ENCODE results near the gene PIK3R5. TPM values are rescaled to one million over a fixed set of nuclear protein-coding genes. Genes with fewer than 3 reads are reported as not detected.
"Not testable (repeated sequence)": the region's sequence is repeated elsewhere in the genome, so short reads cannot be mapped to it uniquely, and the experiment has no call there.

Gene PIK3R5
- total and polyA plus RNA-seq, 7 experiments from 2014 or later, result 18.0 to 231 (median 73.8) TPM

DNA sequence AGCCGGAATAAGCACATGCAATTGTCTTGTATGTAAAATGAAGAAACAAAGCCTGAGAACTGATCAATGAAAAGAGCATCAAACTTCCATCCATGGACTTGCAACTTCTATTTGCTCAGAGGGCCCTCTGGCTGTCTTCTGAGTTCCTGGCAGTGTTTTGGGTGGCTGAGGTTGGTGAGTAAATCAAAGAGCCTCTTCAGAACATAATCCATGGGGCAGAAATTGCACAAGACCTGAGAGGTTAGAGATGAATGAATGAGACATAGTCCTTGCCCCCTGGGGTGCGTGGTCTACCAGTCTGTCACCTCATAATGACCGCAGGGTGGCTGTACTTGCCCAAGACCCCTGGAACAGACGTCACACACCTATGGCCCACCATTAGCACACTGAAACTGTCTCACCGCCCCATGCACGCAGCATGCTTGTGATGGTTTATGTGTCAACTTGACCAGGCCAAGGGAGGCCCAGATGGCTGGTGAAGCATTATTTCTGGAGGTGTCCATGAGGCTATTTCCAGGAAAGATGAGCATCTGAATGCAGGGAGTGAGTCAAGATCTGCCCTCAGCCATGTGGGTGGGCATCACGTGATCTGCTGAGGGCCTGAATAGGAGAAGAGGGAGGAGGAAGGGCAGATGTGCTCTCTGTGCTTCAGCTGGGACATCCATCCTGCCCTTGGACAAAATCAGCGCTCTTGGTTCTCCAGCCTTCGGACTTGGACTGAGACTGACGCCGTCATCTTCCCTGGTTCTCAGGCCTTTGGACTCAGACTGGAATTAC, 106.3 kb downstream of the PIK3R5 start:
- DNase-seq, result peak in 1 of 9 donors; percentile 29
- ATAC-seq, result peak; percentile 22
- no peaks in the 10 kb centered on the region for H3K9me3 Mint-ChIP-seq
- Histone ChIP-seq H3K4me3 (ENCODE audit: low read length) (no peak overlapping the region), H3K36me3 (ENCODE audit: control insufficient read depth in 2 of 3, insufficient read depth in 3 of 3, low read length in 3 of 3) (no peaks in the 10 kb centered on the region), H3K4me1 (ENCODE audit: control insufficient read depth in 2 of 2, insufficient read depth in 2 of 2, low read length in 2 of 2) (peaks cover 0 to 14% of the 10 kb centered on the region in 2 donors), H3K9me3 (ENCODE audit: control insufficient read depth in 2 of 3, low read length in 3 of 3) (no peaks in the 10 kb centered on the region), H3K27ac (ENCODE audit: low read depth, low read length) (no peak overlapping the region), H3K27me3 (ENCODE audit: control insufficient read depth in 2 of 2, insufficient read depth in 2 of 2, low read length in 2 of 2) (no peaks in the 10 kb centered on the region)
- POLR2A ChIA-PET, result interaction anchor here (0.6 to 0.7 kb wide), 2 partner anchors 151 to 600 kb away, joined by 3 to 5 read pairs; no protein-coding TSS in a partner anchor
- H3K27me3 Mint-ChIP-seq, result no peaks in the 10 kb centered on the region
- intact Hi-C loops (cut with micrococcal nuclease), result loop anchor here in 1 of 2 donors (5.0 kb wide), 1 partner anchor 38 kb away; no protein-coding TSS in a partner anchor
- peaks cover 4 to 31% (median 8%) of the 10 kb centered on the region in 5 donors for H3K36me3 Mint-ChIP-seq
- peaks cover 27 to 49% (median 35%) of the 10 kb centered on the region in 7 donors for H3K4me1 Mint-ChIP-seq
- H3K4me3 Mint-ChIP-seq, result peak overlapping the region in 1 of 10 donors; percentile 37
- peak overlapping the region in 3 of 9 donors; percentile 32 to 81 (median 38) for H3K27ac Mint-ChIP-seq
- CTCF ChIA-PET, result interaction anchor here (1.1 kb wide), 1 partner anchor 465 kb away, joined by 3 read pairs; no protein-coding TSS in a partner anchor

DNA sequence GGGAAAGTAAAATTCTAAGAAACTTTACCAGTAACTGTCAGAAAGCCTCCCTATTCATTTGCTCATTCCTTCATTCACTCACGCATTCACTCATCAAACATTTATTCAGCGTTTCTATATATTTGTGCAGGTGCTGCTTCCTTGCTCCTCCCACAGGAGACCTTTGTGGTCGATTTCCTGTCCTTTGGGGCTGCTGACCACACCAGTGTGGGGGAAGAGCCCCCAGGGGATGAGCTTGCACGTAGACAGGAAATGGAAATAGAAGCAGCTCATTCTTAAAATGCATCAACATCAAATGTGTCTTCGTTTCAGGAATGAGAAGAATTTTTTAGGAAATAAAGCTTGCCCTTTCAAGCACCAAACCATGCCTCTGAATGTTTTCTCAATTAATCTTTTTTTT, 107.6 kb downstream of the PIK3R5 start:
- no peak overlapping the region for H3K4me3 ChIP-seq (ENCODE audit: low read length)
- peaks cover 26 to 49% (median 35%) of the 10 kb centered on the region in 7 donors for H3K4me1 Mint-ChIP-seq
- H3K4me1 ChIP-seq (ENCODE audit: control insufficient read depth in 2 of 2, insufficient read depth in 2 of 2, low read length in 2 of 2), result peaks cover 0 to 14% of the 10 kb centered on the region in 2 donors
- H3K9me3 Mint-ChIP-seq, result no peaks in the 10 kb centered on the region
- ChIA-PET CTCF (interaction anchor here (1.1 kb wide), 1 partner anchor 464 kb away, joined by 3 read pairs; no protein-coding TSS in a partner anchor), POLR2A (interaction anchor here (0.6 to 0.7 kb wide), 2 partner anchors 317 to 422 kb away, joined by 3 to 4 read pairs; partner anchors contain the start of gene NDEL1)
- H3K9me3 ChIP-seq (ENCODE audit: control insufficient read depth in 2 of 3, low read length in 3 of 3), result no peaks in the 10 kb centered on the region
- peak in 5 of 9 donors; percentile 15 to 58 (median 25) for DNase-seq
- H3K27ac Mint-ChIP-seq, result peak overlapping the region in 4 of 9 donors; percentile 63 to 87 (median 81)
- H3K27ac ChIP-seq (ENCODE audit: low read depth, low read length), result no peak overlapping the region
- peaks cover 0 to 25% (median 0%) of the 10 kb centered on the region in 5 donors for H3K36me3 Mint-ChIP-seq
- H3K27me3 Mint-ChIP-seq, result no peaks in the 10 kb centered on the region
- intact Hi-C loops (cut with micrococcal nuclease), result loop anchor here in 1 of 2 donors (5.0 kb wide), 1 partner anchor 39 kb away; no protein-coding TSS in a partner anchor
- peak overlapping the region in 9 of 10 donors; percentile 55 to 87 (median 71) for H3K4me3 Mint-ChIP-seq
- H3K36me3 ChIP-seq (ENCODE audit: control insufficient read depth in 2 of 3, insufficient read depth in 3 of 3, low read length in 3 of 3), result no peaks in the 10 kb centered on the region
- no peaks in the 10 kb centered on the region for H3K27me3 ChIP-seq (ENCODE audit: control insufficient read depth in 2 of 2, insufficient read depth in 2 of 2, low read length in 2 of 2)
- ATAC-seq, result no peak

DNA sequence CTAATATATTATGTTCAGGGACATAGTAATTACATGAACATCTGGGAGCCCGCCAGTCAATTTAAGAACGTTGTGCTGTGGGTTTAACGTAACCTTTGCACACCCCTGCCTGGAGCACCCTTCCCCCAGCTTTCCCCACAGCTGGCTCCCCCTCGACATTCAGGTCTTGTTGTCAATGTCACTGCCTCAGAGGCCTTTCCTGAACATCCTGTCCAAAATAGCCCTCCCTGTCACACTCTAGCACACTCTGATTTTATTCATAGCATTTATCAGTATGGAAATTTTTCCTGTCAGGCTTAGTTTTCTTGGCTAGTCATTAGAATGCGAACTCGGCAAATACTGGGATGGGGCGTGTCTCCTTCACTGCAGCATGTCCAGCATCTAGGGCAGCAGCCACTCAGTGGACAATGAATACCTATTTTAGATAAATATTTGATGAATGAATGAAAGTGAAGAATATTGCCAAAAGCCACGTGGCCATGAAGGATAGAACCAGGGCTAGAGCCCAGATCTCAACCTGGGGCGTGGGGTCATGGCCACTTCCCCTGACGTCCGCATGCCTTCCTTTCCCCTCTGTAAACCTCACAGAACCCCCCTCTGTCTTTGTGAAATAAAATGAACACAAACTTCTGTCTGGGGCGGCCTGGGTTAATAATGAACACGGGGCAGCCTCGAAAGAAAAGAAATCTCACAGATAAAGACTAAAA, 108.5 kb downstream of the PIK3R5 start:
- no peak overlapping the region for H3K4me3 ChIP-seq (ENCODE audit: low read length)
- H3K36me3 ChIP-seq (ENCODE audit: control insufficient read depth in 2 of 3, insufficient read depth in 3 of 3, low read length in 3 of 3), result no peaks in the 10 kb centered on the region
- no peak overlapping the region for H3K27ac ChIP-seq (ENCODE audit: low read depth, low read length)
- DNase-seq (no peak), ATAC-seq (no peak)
- Mint-ChIP-seq H3K36me3 (peaks cover 0 to 21% (median 0%) of the 10 kb centered on the region in 5 donors), H3K9me3 (no peaks in the 10 kb centered on the region), H3K27me3 (no peaks in the 10 kb centered on the region), H3K4me3 (peak overlapping the region in 2 of 10 donors; percentile 81 to 87), H3K27ac (peak overlapping the region in 3 of 9 donors; percentile 74 to 83 (median 79)), H3K4me1 (peaks cover 18 to 40% (median 26%) of the 10 kb centered on the region in 7 donors)
- no peaks in the 10 kb centered on the region for H3K9me3 ChIP-seq (ENCODE audit: control insufficient read depth in 2 of 3, low read length in 3 of 3)
- ChIA-PET POLR2A (no interaction called here), CTCF (interaction anchor here (0.9 kb wide), 1 partner anchor 38 kb away, joined by 3 read pairs; no protein-coding TSS in a partner anchor)
- no peaks in the 10 kb centered on the region for H3K27me3 ChIP-seq (ENCODE audit: control insufficient read depth in 2 of 2, insufficient read depth in 2 of 2, low read length in 2 of 2)
- H3K4me1 ChIP-seq (ENCODE audit: control insufficient read depth in 2 of 2, insufficient read depth in 2 of 2, low read length in 2 of 2), result peaks cover 0 to 10% of the 10 kb centered on the region in 2 donors
- intact Hi-C loops (cut with micrococcal nuclease), result loop anchor here in 1 of 2 donors (5.0 kb wide), 1 partner anchor 40 kb away; no protein-coding TSS in a partner anchor

DNA sequence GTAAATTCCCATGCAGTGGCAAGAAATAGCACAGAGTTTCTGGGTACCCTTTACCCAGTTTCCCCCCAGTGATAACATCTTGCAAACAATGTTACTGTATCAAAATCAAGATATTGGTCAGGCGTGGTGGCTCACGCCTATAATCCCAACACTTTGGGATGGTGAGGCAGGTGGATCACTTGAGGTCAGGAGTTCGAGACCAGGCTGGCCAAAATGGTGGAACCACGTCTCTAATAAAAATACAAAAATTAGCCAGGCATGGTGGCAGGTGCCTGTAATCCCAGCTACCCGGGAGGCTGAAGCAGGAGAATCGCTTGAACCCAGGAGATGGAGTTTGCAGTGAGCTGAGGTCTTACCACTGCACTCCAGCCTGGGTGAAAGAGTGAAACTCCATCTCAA, 109.3 kb downstream of the PIK3R5 start:
- H3K27ac ChIP-seq (ENCODE audit: low read depth, low read length); H3K9me3 Mint-ChIP-seq; H3K4me3 Mint-ChIP-seq; H3K36me3 ChIP-seq (ENCODE audit: control insufficient read depth in 2 of 3, insufficient read depth in 3 of 3, low read length in 3 of 3); H3K27me3 ChIP-seq (ENCODE audit: control insufficient read depth in 2 of 2, insufficient read depth in 2 of 2, low read length in 2 of 2); H3K27ac Mint-ChIP-seq; POLR2A ChIA-PET; H3K27me3 Mint-ChIP-seq; ATAC-seq; H3K4me3 ChIP-seq (ENCODE audit: low read length); H3K9me3 ChIP-seq (ENCODE audit: control insufficient read depth in 2 of 3, low read length in 3 of 3); H3K4me1 ChIP-seq (ENCODE audit: control insufficient read depth in 2 of 2, insufficient read depth in 2 of 2, low read length in 2 of 2): not testable (repeated sequence)
- Mint-ChIP-seq H3K4me1 (peaks cover 13 to 35% (median 19%) of the 10 kb centered on the region in 7 donors), H3K36me3 (peaks cover 0 to 24% (median 0%) of the 10 kb centered on the region in 5 donors)
- peak in 1 of 9 donors; percentile 10 for DNase-seq
- CTCF ChIA-PET, result interaction anchor here (0.9 kb wide), 1 partner anchor 39 kb away, joined by 3 read pairs; no protein-coding TSS in a partner anchor
- intact Hi-C loops (cut with micrococcal nuclease), result loop anchor here in 1 of 2 donors (5.0 kb wide), 1 partner anchor 41 kb away; no protein-coding TSS in a partner anchor

DNA sequence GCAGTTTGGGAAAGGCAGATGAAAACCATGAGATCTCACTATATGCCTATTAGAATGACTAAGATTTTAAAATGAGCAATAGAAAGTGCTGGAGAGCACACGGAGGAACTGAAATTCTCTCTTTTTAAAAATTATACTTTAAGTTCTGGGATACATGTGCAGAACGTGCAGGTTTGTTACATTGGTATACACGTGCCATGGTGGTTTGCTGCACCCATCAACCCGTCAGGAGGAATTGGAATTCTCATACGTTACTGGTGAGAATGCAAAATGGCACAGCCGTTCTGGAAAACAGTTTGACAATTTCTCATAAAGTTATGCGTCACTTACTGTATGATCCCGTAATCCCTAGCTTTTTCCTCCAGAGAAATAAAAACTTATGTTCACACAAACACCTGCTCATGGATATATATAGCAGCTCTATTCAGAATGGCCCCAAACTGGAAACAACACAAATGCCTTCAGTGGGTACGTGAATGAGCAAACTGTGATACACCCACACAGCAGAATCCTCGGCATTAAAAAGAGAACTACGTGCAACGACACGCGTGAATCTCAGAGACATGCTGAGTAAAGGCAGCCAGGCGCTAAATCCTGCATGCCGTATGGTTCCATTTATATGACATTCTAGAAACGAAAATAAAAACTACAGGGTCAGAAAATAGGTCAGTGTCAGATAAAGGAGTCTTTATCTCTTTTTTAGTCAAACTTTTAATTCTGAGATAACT, 109.9 kb downstream of the PIK3R5 start:
- Histone ChIP-seq H3K4me3 (ENCODE audit: low read length) (no peak overlapping the region), H3K9me3 (ENCODE audit: control insufficient read depth in 2 of 3, low read length in 3 of 3) (no peaks in the 10 kb centered on the region), H3K27me3 (ENCODE audit: control insufficient read depth in 2 of 2, insufficient read depth in 2 of 2, low read length in 2 of 2) (no peaks in the 10 kb centered on the region), H3K4me1 (ENCODE audit: control insufficient read depth in 2 of 2, insufficient read depth in 2 of 2, low read length in 2 of 2) (peaks cover 0 to 7% of the 10 kb centered on the region in 2 donors), H3K27ac (ENCODE audit: low read depth, low read length) (no peak overlapping the region), H3K36me3 (ENCODE audit: control insufficient read depth in 2 of 3, insufficient read depth in 3 of 3, low read length in 3 of 3) (no peaks in the 10 kb centered on the region)
- H3K4me1 Mint-ChIP-seq, result peaks cover 13 to 34% (median 19%) of the 10 kb centered on the region in 7 donors
- ChIA-PET POLR2A (no interaction called here), CTCF (no interaction called here)
- no peak overlapping the region for H3K27ac Mint-ChIP-seq
- peaks cover 0 to 24% (median 0%) of the 10 kb centered on the region in 5 donors for H3K36me3 Mint-ChIP-seq
- ATAC-seq (no peak), DNase-seq (peak in 1 of 9 donors; percentile 18)
- no peak overlapping the region for H3K4me3 Mint-ChIP-seq
- intact Hi-C loops (cut with micrococcal nuclease), result loop anchor here in 1 of 2 donors (5.0 kb wide), 1 partner anchor 42 kb away; no protein-coding TSS in a partner anchor
- H3K27me3 Mint-ChIP-seq, result no peaks in the 10 kb centered on the region
- no peaks in the 10 kb centered on the region for H3K9me3 Mint-ChIP-seq

DNA sequence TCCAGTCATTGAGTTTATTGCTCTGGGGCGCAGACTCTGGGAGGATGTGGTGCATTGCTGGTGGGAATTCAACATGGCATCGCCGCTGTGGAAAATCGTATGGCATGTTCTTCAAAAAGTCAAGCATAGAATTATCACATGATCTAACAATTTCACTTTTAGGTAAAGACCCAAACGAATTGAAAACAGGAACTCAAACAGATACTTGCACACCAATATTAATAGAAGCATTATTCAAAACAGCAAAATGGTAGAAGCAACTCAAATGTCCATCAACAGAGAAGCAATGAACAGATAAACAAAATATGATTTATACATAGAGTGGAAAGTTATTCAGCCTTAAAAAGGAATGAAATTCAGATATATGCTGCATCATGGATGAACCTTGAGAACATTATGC, 113.9 kb downstream of the PIK3R5 start:
- no peak overlapping the region for H3K27ac ChIP-seq (ENCODE audit: low read depth, low read length)
- Mint-ChIP-seq H3K9me3 (no peaks in the 10 kb centered on the region), H3K36me3 (peaks cover 0 to 21% (median 8%) of the 10 kb centered on the region in 5 donors), H3K27ac (no peak overlapping the region), H3K4me1 (peaks cover 0 to 16% (median 0%) of the 10 kb centered on the region in 7 donors), H3K4me3 (no peak overlapping the region), H3K27me3 (no peaks in the 10 kb centered on the region)
- H3K4me1 ChIP-seq (ENCODE audit: control insufficient read depth in 2 of 2, insufficient read depth in 2 of 2, low read length in 2 of 2), result no peaks in the 10 kb centered on the region
- intact Hi-C loops (cut with micrococcal nuclease), result no loop called here
- no peaks in the 10 kb centered on the region for H3K9me3 ChIP-seq (ENCODE audit: control insufficient read depth in 2 of 3, low read length in 3 of 3)
- no peaks in the 10 kb centered on the region for H3K36me3 ChIP-seq (ENCODE audit: control insufficient read depth in 2 of 3, insufficient read depth in 3 of 3, low read length in 3 of 3)
- ChIA-PET CTCF (interaction anchor here (0.7 kb wide), 1 partner anchor 438 kb away, joined by 3 read pairs; no protein-coding TSS in a partner anchor), POLR2A (no interaction called here)
- H3K27me3 ChIP-seq (ENCODE audit: control insufficient read depth in 2 of 2, insufficient read depth in 2 of 2, low read length in 2 of 2), result no peaks in the 10 kb centered on the region
- no peak overlapping the region for H3K4me3 ChIP-seq (ENCODE audit: low read length)
- DNase-seq, result no peak
- no peak for ATAC-seq
